ENCODE data around the gene TAS1R1.
A peak's percentile ranks its signal among the peaks of the same experiment; 100 is the strongest.
"Not testable (repeated sequence)": the region's sequence is repeated elsewhere in the genome, so short reads cannot be mapped to it uniquely, and the experiment has no call there.

Gene TAS1R1

DNA sequence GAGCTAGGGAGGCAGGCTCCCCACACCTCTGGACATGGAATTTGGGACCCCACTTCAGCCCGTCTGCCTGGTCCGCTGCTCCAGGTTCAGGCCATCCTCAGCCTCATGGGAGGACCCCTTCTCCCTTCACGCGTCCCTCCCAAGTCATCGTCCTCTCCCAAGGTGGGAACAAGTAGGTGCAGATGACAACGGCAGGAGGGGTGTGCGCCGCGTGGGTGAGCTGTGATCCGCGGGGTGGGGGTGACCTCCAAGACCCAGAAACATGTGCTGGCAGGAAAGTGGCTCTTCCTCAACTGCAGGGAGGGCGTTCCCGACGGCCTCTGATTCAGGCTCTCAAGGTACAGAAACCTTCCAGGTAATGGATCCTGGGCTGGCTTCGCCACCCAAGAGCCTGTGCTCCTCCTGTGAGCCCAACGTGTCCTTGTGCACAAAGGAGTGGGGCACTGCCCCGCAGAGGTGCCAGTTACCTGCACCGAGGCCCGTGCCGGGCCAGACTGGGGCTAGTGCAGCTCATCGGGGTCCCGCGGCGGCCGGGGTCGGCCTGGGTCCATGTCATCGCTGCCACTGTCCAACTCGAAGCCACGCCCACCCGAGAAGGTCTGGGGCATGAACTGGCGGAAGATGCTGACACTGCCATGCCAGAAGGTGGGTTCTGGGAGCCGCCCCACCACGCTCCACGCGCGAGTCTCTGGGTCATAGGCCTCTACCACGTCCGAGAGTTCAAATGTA is 37.9 kb downstream of the TAS1R1 start:
- no peaks in the 10 kb centered on the region for H3K4me1 ChIP-seq (ENCODE audit: control insufficient read depth, insufficient read depth, low read length)
- H3K9me3 ChIP-seq (ENCODE audit: control insufficient read depth, insufficient read depth, low read depth, low read length), result no peaks in the 10 kb centered on the region
- H3K36me3 ChIP-seq (ENCODE audit: control insufficient read depth, insufficient read depth, low read length), result peaks cover 99% of the 10 kb centered on the region
- H3K4me3 ChIP-seq (ENCODE audit: low read depth, low read length), result no peak overlapping the region
- no peaks in the 10 kb centered on the region for H3K27me3 ChIP-seq (ENCODE audit: control insufficient read depth, insufficient read depth, low read length)
- no peak overlapping the region for H3K9ac ChIP-seq (ENCODE audit: low read length)
- H3K27ac ChIP-seq (ENCODE audit: low read depth, low read length), result no peak overlapping the region

DNA sequence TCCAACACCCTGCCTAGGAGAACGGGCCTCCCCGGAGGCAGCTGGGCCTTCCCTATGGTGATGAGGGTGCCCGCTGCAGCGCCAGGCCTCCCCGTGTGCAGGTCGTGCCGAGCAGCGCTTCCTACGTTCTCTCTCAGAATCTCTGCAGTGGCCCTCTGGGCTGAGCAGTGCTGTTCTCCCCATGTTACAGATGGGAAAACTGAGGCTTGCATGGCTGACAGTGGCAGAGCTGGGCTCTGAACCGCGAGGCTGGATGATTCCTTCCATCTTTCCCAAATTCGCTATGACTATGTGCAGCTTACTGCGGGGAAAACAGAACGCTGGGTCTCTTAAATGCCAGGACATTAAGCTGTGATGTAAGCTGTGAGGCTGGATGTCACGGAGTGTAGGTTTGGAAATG is 38.7 kb downstream of the TAS1R1 start:
- H3K9me3 ChIP-seq (ENCODE audit: control insufficient read depth, insufficient read depth, low read depth, low read length), result no peaks in the 10 kb centered on the region
- no peak overlapping the region for H3K9ac ChIP-seq (ENCODE audit: low read length)
- peaks cover 93% of the 10 kb centered on the region for H3K36me3 ChIP-seq (ENCODE audit: control insufficient read depth, insufficient read depth, low read length)
- H3K27ac ChIP-seq (ENCODE audit: low read depth, low read length), result no peak overlapping the region
- H3K27me3 ChIP-seq (ENCODE audit: control insufficient read depth, insufficient read depth, low read length), result no peaks in the 10 kb centered on the region
- H3K4me1 ChIP-seq (ENCODE audit: control insufficient read depth, insufficient read depth, low read length), result no peaks in the 10 kb centered on the region
- no peak overlapping the region for H3K4me3 ChIP-seq (ENCODE audit: low read depth, low read length)

DNA sequence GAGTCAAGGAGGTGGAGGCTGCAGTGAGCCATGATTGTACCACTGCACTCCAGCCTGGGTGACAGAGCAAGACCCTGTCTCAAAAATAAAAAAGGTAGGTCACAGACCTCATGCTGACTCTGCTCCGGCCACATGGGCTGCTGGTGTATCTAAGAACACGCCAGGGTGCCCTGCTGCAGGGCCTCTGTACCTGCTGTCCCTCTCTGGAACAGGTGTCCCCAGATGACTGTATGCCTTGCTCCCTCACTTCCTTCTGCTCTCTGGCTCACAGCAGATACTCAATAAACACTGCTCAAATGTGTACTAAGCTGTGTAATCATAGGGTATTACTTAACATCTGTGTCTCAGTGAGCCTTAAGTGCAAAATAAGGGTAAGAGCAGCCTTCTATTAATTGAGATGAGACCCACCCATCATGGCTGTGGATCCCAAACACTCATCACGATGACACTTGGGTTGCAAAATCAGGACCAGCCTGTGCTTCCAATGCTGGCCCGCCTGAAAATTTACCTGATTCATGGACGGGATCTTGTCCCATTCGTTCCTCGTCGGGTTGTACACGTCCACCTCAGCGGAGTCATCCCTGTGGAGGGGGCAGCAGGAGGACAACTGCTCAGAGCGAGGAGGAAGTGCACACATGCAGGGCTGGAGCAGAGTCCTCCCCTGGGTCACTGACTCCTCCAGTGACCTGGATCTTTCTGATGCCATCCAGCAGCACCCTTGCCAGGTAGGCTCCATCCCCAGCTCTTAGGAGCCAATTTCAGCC is 40.1 kb downstream of the TAS1R1 start:
- peaks cover 90% of the 10 kb centered on the region for H3K36me3 ChIP-seq (ENCODE audit: control insufficient read depth, insufficient read depth, low read length)
- no peaks in the 10 kb centered on the region for H3K27me3 ChIP-seq (ENCODE audit: control insufficient read depth, insufficient read depth, low read length)
- H3K4me3 ChIP-seq (ENCODE audit: low read depth, low read length), result no peak overlapping the region
- no peaks in the 10 kb centered on the region for H3K9me3 ChIP-seq (ENCODE audit: control insufficient read depth, insufficient read depth, low read depth, low read length)
- H3K4me1 ChIP-seq (ENCODE audit: control insufficient read depth, insufficient read depth, low read length), result no peaks in the 10 kb centered on the region
- H3K27ac ChIP-seq (ENCODE audit: low read depth, low read length), result no peak overlapping the region
- no peak overlapping the region for H3K9ac ChIP-seq (ENCODE audit: low read length)

DNA sequence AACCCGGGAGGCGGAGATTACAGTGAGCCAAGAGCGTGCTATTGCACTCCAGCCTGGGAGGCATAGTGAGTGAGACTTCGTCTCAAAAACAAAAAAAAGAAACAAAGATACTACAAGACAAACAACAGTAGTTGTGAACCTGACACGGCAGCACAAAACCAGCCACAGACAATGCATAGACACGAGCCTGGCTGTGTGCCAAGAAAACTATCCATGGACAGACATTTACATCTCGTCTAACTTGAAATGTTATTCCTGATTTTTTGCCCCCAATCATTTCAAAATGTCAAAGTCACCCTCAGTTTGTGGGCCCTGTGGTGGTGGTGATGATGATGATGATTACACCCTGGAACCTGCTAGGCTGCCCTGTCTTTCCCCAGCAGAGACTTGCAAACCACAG is 41.2 kb downstream of the TAS1R1 start:
- Histone ChIP-seq H3K9me3 (ENCODE audit: control insufficient read depth, insufficient read depth, low read depth, low read length) (no peaks in the 10 kb centered on the region), H3K36me3 (ENCODE audit: control insufficient read depth, insufficient read depth, low read length) (peaks cover 78% of the 10 kb centered on the region), H3K4me1 (ENCODE audit: control insufficient read depth, insufficient read depth, low read length) (peaks cover 7% of the 10 kb centered on the region; the same call in 1 of the 2 replicates), H3K9ac (ENCODE audit: low read length) (no peak overlapping the region), H3K27ac (ENCODE audit: low read depth, low read length) (no peak overlapping the region), H3K4me3 (ENCODE audit: low read depth, low read length) (no peak overlapping the region), H3K27me3 (ENCODE audit: control insufficient read depth, insufficient read depth, low read length) (no peaks in the 10 kb centered on the region)

DNA sequence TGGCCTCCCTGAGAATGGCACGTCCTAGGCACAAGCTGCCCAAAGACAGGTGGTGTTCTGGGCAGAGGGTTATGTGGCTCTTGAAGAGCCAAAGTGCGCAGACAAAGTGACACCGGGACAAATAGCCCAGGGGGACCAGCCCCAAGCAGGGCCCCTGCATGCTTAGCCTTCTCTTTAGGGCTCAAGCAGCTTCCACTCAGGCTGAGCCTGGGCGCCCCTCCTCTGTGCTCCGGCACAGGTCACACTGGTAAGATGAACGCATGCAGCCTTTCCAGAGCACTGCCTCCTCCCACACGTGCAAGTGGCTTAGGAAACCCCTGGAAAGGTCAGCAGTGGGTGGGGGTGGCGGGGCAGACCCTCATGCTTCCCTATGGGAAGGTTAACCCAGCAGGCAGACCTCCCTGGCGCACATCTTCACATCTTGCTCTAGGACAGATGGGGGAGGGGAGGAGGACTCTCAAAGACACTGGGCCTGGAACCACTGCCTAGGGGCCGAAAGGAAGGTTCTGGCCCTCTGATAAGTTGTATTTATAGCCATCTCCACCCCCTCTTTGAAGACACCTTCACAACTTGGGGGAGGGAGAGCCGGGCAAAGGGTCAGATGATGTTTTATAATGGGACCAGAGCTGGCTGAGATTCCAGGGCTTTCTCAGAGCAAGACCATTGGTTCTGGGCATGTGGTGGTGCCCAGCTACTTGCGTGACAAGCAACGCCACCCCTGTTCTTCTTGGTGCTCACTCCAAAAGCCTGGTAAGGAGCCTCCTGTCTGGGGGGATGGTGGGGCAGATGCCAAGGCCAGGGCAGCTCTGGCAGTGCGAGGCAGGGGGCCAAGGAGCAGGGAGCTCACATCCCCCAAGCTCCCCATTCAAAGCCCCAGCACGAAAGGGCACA is 42.0 kb downstream of the TAS1R1 start:
- Histone ChIP-seq H3K4me1 (ENCODE audit: control insufficient read depth, insufficient read depth, low read length) (peaks cover 7% of the 10 kb centered on the region; the same call in 1 of the 2 replicates), H3K9me3 (ENCODE audit: control insufficient read depth, insufficient read depth, low read depth, low read length) (no peaks in the 10 kb centered on the region), H3K9ac (ENCODE audit: low read length) (no peak overlapping the region), H3K36me3 (ENCODE audit: control insufficient read depth, insufficient read depth, low read length) (peaks cover 70% of the 10 kb centered on the region), H3K27me3 (ENCODE audit: control insufficient read depth, insufficient read depth, low read length) (no peaks in the 10 kb centered on the region), H3K4me3 (ENCODE audit: low read depth, low read length) (no peak overlapping the region), H3K27ac (ENCODE audit: low read depth, low read length) (no peak overlapping the region)

DNA sequence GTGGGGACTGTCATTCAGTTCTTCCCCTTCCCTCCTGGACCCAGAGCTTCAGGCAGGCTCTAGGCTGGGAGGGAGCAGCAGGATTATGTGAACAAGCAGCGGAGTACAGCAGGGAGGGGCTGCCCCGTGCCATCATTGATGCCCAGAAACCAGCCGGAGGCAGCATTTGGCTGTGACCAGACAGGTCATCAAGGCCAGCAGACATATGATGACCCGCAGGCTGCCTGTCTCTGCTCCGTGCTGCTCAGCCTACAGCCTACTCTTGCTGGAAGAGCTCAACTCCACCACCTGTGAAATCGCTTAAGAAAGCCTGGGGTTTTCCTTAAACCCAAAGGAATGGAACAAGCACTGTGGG is 42.6 kb downstream of the TAS1R1 start:
- Histone ChIP-seq H3K27ac (ENCODE audit: low read depth, low read length) (no peak overlapping the region), H3K36me3 (ENCODE audit: control insufficient read depth, insufficient read depth, low read length) (peaks cover 64% of the 10 kb centered on the region), H3K27me3 (ENCODE audit: control insufficient read depth, insufficient read depth, low read length) (no peaks in the 10 kb centered on the region), H3K4me3 (ENCODE audit: low read depth, low read length) (no peak overlapping the region), H3K4me1 (ENCODE audit: control insufficient read depth, insufficient read depth, low read length) (peaks cover 7% of the 10 kb centered on the region; the same call in 1 of the 2 replicates), H3K9me3 (ENCODE audit: control insufficient read depth, insufficient read depth, low read depth, low read length) (no peaks in the 10 kb centered on the region), H3K9ac (ENCODE audit: low read length) (peak overlapping the region; percentile 12)

DNA sequence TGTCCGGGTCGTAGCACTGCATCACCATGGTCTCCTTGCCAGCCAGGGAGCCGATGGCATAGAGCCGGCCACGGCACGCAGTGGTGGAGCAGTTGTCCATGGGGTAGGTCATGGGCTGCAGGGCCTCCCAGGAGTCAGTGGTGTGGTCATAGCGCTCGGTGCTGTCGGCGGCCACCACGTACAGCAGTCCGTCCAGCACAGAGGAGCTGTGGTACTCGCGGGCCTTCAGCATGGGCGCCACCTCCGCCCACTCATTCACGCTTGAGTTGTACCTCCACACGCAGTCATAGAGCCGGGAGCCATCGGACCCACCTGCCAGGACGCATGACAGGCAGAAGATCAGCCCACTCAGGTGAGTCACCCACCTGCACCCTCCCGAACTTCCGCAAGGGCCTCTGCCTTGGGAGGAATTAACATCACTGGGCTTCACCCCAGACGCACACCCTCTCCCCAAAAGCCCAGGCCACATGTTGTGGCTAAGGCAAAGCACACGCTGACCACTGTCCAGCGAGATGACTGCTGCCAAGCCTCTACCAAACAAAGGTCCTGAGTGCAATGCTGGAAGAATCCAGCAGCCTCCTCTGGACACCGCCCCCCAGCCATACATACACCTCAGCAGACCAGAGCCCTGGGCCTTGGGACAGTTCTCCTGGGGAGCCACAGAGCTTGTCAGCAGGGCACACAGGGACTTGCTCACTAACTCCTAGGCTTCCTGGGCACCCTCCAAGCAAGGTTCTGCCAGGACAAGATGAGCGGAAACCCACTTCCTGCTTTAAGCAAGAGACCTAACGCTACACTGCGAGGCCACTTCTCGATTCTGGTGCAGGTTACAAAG is 44.3 kb downstream of the TAS1R1 start:
- Histone ChIP-seq H3K4me3 (ENCODE audit: low read depth, low read length) (peak overlapping the region; percentile 18), H3K9me3 (ENCODE audit: control insufficient read depth, insufficient read depth, low read depth, low read length) (no peaks in the 10 kb centered on the region), H3K27me3 (ENCODE audit: control insufficient read depth, insufficient read depth, low read length) (no peaks in the 10 kb centered on the region), H3K4me1 (ENCODE audit: control insufficient read depth, insufficient read depth, low read length) (peaks cover 16% of the 10 kb centered on the region), H3K36me3 (ENCODE audit: control insufficient read depth, insufficient read depth, low read length) (peaks cover 48% of the 10 kb centered on the region), H3K27ac (ENCODE audit: low read depth, low read length) (no peak overlapping the region), H3K9ac (ENCODE audit: low read length) (no peak overlapping the region)

GRCh38 chr1:6599991-6600390 is 44.9 kb downstream of the TAS1R1 start:
- peaks cover 43% of the 10 kb centered on the region for H3K36me3 ChIP-seq (ENCODE audit: control insufficient read depth, insufficient read depth, low read length)
- not testable (repeated sequence) for H3K27ac ChIP-seq (ENCODE audit: low read depth, low read length); H3K9ac ChIP-seq (ENCODE audit: low read length); H3K27me3 ChIP-seq (ENCODE audit: control insufficient read depth, insufficient read depth, low read length); H3K9me3 ChIP-seq (ENCODE audit: control insufficient read depth, insufficient read depth, low read depth, low read length)
- peaks cover 21% of the 10 kb centered on the region for H3K4me1 ChIP-seq (ENCODE audit: control insufficient read depth, insufficient read depth, low read length)
- peak overlapping the region; percentile 100 for H3K4me3 ChIP-seq (ENCODE audit: low read depth, low read length)

DNA sequence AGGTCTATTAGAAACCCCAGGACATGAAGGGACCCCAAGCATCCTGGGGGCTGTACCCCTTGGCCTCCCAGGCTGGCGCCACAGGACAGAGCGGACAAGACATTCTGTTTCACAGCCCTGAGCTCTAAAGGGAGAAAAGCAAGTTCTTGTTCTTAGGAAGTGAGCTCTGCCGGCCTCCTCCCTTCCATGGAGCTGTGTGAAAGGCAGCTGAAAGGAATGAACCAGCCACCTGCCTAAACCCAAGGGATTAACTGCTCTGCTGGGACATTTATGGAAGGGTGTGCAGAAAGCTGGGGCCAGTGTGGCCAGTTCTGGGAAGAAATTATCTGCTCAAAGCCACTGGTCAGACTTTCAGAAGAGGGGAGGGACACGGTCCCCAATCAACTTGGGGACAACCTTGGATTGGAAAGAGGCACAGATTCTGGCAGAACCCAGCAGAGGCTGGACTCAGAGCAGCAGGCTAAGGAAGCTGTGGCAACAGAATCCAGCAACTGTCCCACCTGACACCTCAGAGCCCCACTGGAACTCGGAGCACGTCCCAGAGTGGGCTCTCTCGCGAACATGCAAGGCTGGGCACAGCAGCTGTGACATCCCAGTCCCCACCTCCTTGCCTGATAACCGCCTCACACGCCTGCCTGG is 45.4 kb downstream of the TAS1R1 start:
- Histone ChIP-seq H3K9me3 (ENCODE audit: control insufficient read depth, insufficient read depth, low read depth, low read length) (no peaks in the 10 kb centered on the region), H3K36me3 (ENCODE audit: control insufficient read depth, insufficient read depth, low read length) (peaks cover 37% of the 10 kb centered on the region), H3K27ac (ENCODE audit: low read depth, low read length) (peak overlapping the region; percentile 0; the same call in 1 of the 2 replicates), H3K27me3 (ENCODE audit: control insufficient read depth, insufficient read depth, low read length) (no peaks in the 10 kb centered on the region), H3K4me1 (ENCODE audit: control insufficient read depth, insufficient read depth, low read length) (peaks cover 22% of the 10 kb centered on the region), H3K4me3 (ENCODE audit: low read depth, low read length) (peak overlapping the region; percentile 100), H3K9ac (ENCODE audit: low read length) (peak overlapping the region; percentile 99)

All from HUES6 (cell line).